ENCODE measurements around the gene TRIM67.

TRIM67 gene

GRCh38 chr1:231180034-231180433, 18.2 kb downstream of the TRIM67 start:
- H3K27ac ChIP-seq, result no peak overlapping the region
- no peak overlapping the region for H3K4me3 ChIP-seq

GRCh38 chr1:231181271-231181670, 19.4 kb downstream of the TRIM67 start:
- no peak overlapping the region for H3K27ac ChIP-seq
- H3K4me3 ChIP-seq, result no peak overlapping the region

GRCh38 chr1:231182317-231182716, 20.5 kb downstream of the TRIM67 start:
- no peak overlapping the region for H3K4me3 ChIP-seq
- no peak overlapping the region for H3K27ac ChIP-seq

- no peak overlapping the region for H3K27ac ChIP-seq
- no peak overlapping the region for H3K4me3 ChIP-seq
Observed at GRCh38 chr1:231183639-231184590, 22.1 kb downstream of the TRIM67 start.

GRCh38 chr1:231184891-231185290, 23.0 kb downstream of the TRIM67 start:
- H3K27ac ChIP-seq, result no peak overlapping the region
- H3K4me3 ChIP-seq, result no peak overlapping the region

- H3K4me3 ChIP-seq, result no peak overlapping the region
- no peak overlapping the region for H3K27ac ChIP-seq
Observed at GRCh38 chr1:231185391-231185790, 23.5 kb downstream of the TRIM67 start.

- Histone ChIP-seq H3K4me3 (no peak overlapping the region), H3K27ac (no peak overlapping the region)
Observed at GRCh38 chr1:231186356-231187115, 24.7 kb downstream of the TRIM67 start.

GRCh38 chr1:231187571-231187970, 25.7 kb downstream of the TRIM67 start:
- H3K4me3 ChIP-seq, result no peak overlapping the region
- no peak overlapping the region for H3K27ac ChIP-seq

- Histone ChIP-seq H3K27ac (no peak overlapping the region), H3K4me3 (no peak overlapping the region)
Observed at GRCh38 chr1:231188072-231188471, 26.2 kb downstream of the TRIM67 start.

GRCh38 chr1:231188768-231189167, 26.9 kb downstream of the TRIM67 start:
- no peak overlapping the region for H3K4me3 ChIP-seq
- H3K27ac ChIP-seq, result no peak overlapping the region

GRCh38 chr1:231189683-231190270, 27.9 kb downstream of the TRIM67 start:
- Histone ChIP-seq H3K27ac (no peak overlapping the region), H3K4me3 (no peak overlapping the region)

GRCh38 chr1:231190456-231190855, 28.6 kb downstream of the TRIM67 start:
- Histone ChIP-seq H3K27ac (no peak overlapping the region), H3K4me3 (no peak overlapping the region)

GRCh38 chr1:231192620-231193163, 30.8 kb downstream of the TRIM67 start:
- no peak overlapping the region for H3K27ac ChIP-seq
- no peak overlapping the region for H3K4me3 ChIP-seq

GRCh38 chr1:231193710-231194340, 32.0 kb downstream of the TRIM67 start:
- no peak overlapping the region for H3K4me3 ChIP-seq

GRCh38 chr1:231194476-231194842, 32.6 kb downstream of the TRIM67 start:
- Histone ChIP-seq H3K27ac (no peak overlapping the region), H3K4me3 (no peak overlapping the region)

More at GRCh38 chr1:231193710-231194340, 32.0 kb downstream of the TRIM67 start:
- H3K27ac ChIP-seq, result no peak overlapping the region

- Histone ChIP-seq H3K27ac (no peak overlapping the region), H3K4me3 (no peak overlapping the region)
Observed at GRCh38 chr1:231194843-231195516, 33.1 kb downstream of the TRIM67 start.

- no peak overlapping the region for H3K4me3 ChIP-seq
- no peak overlapping the region for H3K27ac ChIP-seq
Observed at GRCh38 chr1:231196307-231196706, 34.4 kb downstream of the TRIM67 start.

GRCh38 chr1:231196728-231197127, 34.9 kb downstream of the TRIM67 start:
- Histone ChIP-seq H3K4me3 (no peak overlapping the region), H3K27ac (no peak overlapping the region)

GRCh38 chr1:231199868-231200267, 38.0 kb downstream of the TRIM67 start:
- Histone ChIP-seq H3K4me3 (no peak overlapping the region), H3K27ac (no peak overlapping the region)

Measured in skin epidermis (tissue), 12 donors.